ENCODE data around the gene HES5. TPM values are rescaled to one million over a fixed set of nuclear protein-coding genes. Genes with fewer than 3 reads are reported as not detected.

HES5 gene
- total and polyA plus RNA-seq, 2 of the 4 experiments (the other 2 are of a cell fraction) = not detected

DNA sequence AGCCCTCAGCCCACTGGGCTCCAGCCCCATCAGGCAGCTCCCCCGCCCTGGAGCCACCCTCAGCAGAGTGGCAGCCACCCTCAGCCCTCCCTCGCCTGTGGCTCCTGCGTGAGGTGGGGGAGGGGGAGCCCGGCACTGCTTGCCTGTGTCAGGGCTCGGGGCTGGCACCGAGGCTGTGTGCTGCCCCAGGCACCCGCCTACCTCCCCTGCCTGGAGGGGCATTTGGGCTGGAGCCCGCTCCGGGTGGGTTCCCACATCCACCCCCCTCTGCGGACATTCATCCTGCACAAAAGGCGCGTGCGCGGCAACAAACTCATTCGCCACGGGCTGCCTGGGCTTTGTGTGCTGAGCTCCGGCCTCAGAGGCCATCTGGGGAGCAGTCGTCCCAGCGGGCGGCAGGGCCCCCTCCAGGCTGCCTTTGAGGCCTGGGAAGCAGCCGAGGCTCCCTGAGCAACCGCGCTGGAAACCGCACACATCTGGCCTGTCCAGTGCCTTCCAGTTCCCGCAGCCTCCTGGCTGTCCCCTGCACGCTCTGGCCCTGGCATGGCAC lies 13.6 kb upstream of the HES5 start:
- H2AFZ ChIP-seq (replicated peaks; ENCODE audit: low read length, poor library complexity) = peak overlapping the region; percentile 71
- TF ChIP-seq RFX5 (IDR thresholded peaks at IDR 0.05; ENCODE audit: low read depth, low read length) = no peak
- TF ChIP-seq, protein P1, sequence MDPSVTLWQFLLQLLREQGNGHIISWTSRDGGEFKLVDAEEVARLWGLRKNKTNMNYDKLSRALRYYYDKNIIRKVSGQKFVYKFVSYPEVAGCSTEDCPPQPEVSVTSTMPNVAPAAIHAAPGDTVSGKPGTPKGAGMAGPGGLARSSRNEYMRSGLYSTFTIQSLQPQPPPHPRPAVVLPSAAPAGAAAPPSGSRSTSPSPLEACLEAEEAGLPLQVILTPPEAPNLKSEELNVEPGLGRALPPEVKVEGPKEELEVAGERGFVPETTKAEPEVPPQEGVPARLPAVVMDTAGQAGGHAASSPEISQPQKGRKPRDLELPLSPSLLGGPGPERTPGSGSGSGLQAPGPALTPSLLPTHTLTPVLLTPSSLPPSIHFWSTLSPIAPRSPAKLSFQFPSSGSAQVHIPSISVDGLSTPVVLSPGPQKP (IDR thresholded peaks at IDR 0.05; ENCODE audit: borderline replicate concordance, low read depth, low read length) = no peak
- TF ChIP-seq FOS (IDR thresholded peaks at IDR 0.05; ENCODE audit: low read depth, low read length) = no peak
- TF ChIP-seq POLR2A (IDR thresholded peaks at IDR 0.05; ENCODE audit: low read depth, low read length) = no peak
- no peak for TF ChIP-seq CHD1 (IDR thresholded peaks at IDR 0.05; ENCODE audit: low read depth, low read length)
- TF ChIP-seq CEBPB (IDR thresholded peaks at IDR 0.05; ENCODE audit: low read depth, low read length) = no peak
- TF ChIP-seq SMC3 (IDR thresholded peaks at IDR 0.05; ENCODE audit: low read depth, low read length) = no peak
- TF ChIP-seq, protein P2, sequence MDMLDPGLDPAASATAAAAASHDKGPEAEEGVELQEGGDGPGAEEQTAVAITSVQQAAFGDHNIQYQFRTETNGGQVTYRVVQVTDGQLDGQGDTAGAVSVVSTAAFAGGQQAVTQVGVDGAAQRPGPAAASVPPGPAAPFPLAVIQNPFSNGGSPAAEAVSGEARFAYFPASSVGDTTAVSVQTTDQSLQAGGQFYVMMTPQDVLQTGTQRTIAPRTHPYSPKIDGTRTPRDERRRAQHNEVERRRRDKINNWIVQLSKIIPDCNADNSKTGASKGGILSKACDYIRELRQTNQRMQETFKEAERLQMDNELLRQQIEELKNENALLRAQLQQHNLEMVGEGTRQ (IDR thresholded peaks at IDR 0.05; ENCODE audit: low read depth, low read length) = no peak
- ATAC-seq (ENCODE audit: low read depth) (no peak), DNase-seq (peak; percentile 27)
- no peaks in the 10 kb centered on the region for H3K9me3 ChIP-seq (ENCODE audit: control insufficient read depth, insufficient read depth, low read length)
- H4K8ac ChIP-seq (ENCODE audit: low read depth in 2 of 2, low read length in 2 of 2) = no peak overlapping the region
- H4K5ac ChIP-seq (ENCODE audit: low read depth, low read length) = no peak overlapping the region
- no peak overlapping the region for H2BK15ac ChIP-seq (ENCODE audit: low read depth, low read length)
- H3K27me3 ChIP-seq (ENCODE audit: control insufficient read depth, insufficient read depth, low read length) = peaks cover 2% of the 10 kb centered on the region; the same call in 1 of the 2 replicates
- H2BK5ac ChIP-seq (ENCODE audit: low read depth, low read length, poor library complexity, severe bottlenecking) = no peak overlapping the region
- H4K20me1 ChIP-seq (ENCODE audit: insufficient read depth, low read length) = 0 out of 2 replicates have a peak, but pooled peaks cover 3% of the 10 kb centered on the region
- H3K36me3 ChIP-seq (ENCODE audit: control insufficient read depth, insufficient read depth, low read length) = no peaks in the 10 kb centered on the region
- peaks cover 0 to 10% of the 10 kb centered on the region in 2 experiments; a peak in 1 of 4 replicates for H3K79me1 ChIP-seq (ENCODE audit: low read depth in 1 of 2, low read length in 2 of 2)
- H3K4me2 ChIP-seq (ENCODE audit: low read depth, low read length) = no peak overlapping the region
- no peak overlapping the region for H3K27ac ChIP-seq (ENCODE audit: insufficient read depth, low read length)
- dilution Hi-C loops (cut with HindIII; ENCODE audit: low sequenced_read_pairs, unreplicated experiment) (no loop called here), in situ Hi-C loops (cut with MboI; ENCODE audit: low sequenced_read_pairs) (loop anchor here (5.0 to 25.0 kb wide), 2 partner anchors 131 to 356 kb away; partner anchors contain the start of genes FAAP20 and PEX10), intact Hi-C loops (cut with micrococcal nuclease) (no loop called here)
- H3K9me1 ChIP-seq (ENCODE audit: insufficient read depth, low read length) = no peaks in the 10 kb centered on the region
- H3K4me3 ChIP-seq (ENCODE audit: insufficient read depth, low read depth, low read length) = no peak overlapping the region
- 25% methylated on average over 16 of the region's 26 CpGs; no CpG with 5 or more reads in 1 of the 2 experiments for WGBS, 2 experiments (ENCODE audit: extremely low coverage in 2 of 2, insufficient read length in 1 of 2)
- H3K18ac ChIP-seq (ENCODE audit: low read depth, low read length) = no peak overlapping the region
- H3K56ac ChIP-seq (ENCODE audit: extremely low read depth, insufficient read depth, low read length) = no peak overlapping the region
- no peak overlapping the region for H3K4ac ChIP-seq (ENCODE audit: low read depth, low read length)
- no peak overlapping the region for H3K14ac ChIP-seq (replicated peaks; ENCODE audit: low read depth, low read length)
- H2BK120ac ChIP-seq (ENCODE audit: low read depth, low read length) = no peak overlapping the region
- no TSS peak for BruUV-seq (replicated peaks)
- H2AK5ac ChIP-seq (ENCODE audit: low read depth, low read length) = 0 out of 2 replicates have a peak overlapping the region, but pooled peaks have one; percentile 16
- H3K9ac ChIP-seq (ENCODE audit: low read depth, low read length) = no peak overlapping the region
- peak overlapping the region; percentile 82 for H2AK9ac ChIP-seq (replicated peaks; ENCODE audit: low read depth, low read length, poor library complexity)
- no peak overlapping the region for H2BK20ac ChIP-seq (ENCODE audit: low read depth, low read length)
- H4K91ac ChIP-seq (ENCODE audit: insufficient read depth, low read depth, low read length) = no peak overlapping the region
- H3K4me1 ChIP-seq (ENCODE audit: control insufficient read depth, insufficient read depth, low read length) = peaks cover 8% of the 10 kb centered on the region
- CTCF ChIA-PET = no interaction called here
- POLR2A ChIA-PET (ENCODE audit: unreplicated experiment) = no interaction called here
- no peak overlapping the region for H3K23ac ChIP-seq (ENCODE audit: low read depth, low read length)
